Measurements from ENCODE around the gene SPEG. TPM values are rescaled to one million over a fixed set of nuclear protein-coding genes. Genes with fewer than 3 reads are reported as not detected.

The SPEG gene
- total RNA-seq, 2 experiments from 2014 or later: 15.3 to 17.7 TPM

DNA sequence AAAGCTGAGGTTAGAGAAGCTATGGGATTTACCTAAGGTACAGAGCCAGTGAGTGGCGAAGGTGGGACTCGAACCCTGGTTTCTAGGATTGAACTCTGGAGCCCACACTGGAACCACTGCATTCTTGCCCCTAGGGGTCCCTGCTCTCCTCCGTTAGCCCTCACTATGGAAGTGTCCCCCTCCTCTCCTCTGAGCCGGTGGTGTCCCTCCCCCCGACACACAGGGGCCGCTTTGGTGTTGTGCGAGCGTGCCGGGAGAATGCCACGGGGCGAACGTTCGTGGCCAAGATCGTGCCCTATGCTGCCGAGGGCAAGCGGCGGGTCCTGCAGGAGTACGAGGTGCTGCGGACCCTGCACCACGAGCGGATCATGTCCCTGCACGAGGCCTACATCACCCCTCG lies 55.5 kb downstream of the SPEG start:
- H3K4me3 ChIP-seq (ENCODE audit: low read length): no peak overlapping the region
- H3K4me1 ChIP-seq (ENCODE audit: insufficient read depth, low read length): no peaks in the 10 kb centered on the region
- CTCF ChIA-PET: no interaction called here
- Mint-ChIP-seq H3K9me3 (no peaks in the 10 kb centered on the region), H3K4me3 (no peak overlapping the region), H3K27me3 (peaks cover 75% of the 10 kb centered on the region), H3K4me1 (ENCODE audit: low read depth) (peaks cover 5% of the 10 kb centered on the region), H3K36me3 (ENCODE audit: low read depth) (no peaks in the 10 kb centered on the region), H3K27ac (no peak overlapping the region)
- intact Hi-C loops (cut with DNase I, micrococcal nuclease): no loop called here
- TF ChIP-seq, protein P1, sequence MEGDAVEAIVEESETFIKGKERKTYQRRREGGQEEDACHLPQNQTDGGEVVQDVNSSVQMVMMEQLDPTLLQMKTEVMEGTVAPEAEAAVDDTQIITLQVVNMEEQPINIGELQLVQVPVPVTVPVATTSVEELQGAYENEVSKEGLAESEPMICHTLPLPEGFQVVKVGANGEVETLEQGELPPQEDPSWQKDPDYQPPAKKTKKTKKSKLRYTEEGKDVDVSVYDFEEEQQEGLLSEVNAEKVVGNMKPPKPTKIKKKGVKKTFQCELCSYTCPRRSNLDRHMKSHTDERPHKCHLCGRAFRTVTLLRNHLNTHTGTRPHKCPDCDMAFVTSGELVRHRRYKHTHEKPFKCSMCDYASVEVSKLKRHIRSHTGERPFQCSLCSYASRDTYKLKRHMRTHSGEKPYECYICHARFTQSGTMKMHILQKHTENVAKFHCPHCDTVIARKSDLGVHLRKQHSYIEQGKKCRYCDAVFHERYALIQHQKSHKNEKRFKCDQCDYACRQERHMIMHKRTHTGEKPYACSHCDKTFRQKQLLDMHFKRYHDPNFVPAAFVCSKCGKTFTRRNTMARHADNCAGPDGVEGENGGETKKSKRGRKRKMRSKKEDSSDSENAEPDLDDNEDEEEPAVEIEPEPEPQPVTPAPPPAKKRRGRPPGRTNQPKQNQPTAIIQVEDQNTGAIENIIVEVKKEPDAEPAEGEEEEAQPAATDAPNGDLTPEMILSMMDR (IDR thresholded peaks at IDR 0.05): no peak
- no peak for DNase-seq
- POLR2A ChIA-PET: no interaction called here
- H3K27ac ChIP-seq (ENCODE audit: low read depth in 1 of 2, low read length in 2 of 2): no peak overlapping the region
- peaks cover 54 to 61% of the 10 kb centered on the region in 2 experiments for H3K27me3 ChIP-seq (ENCODE audit: control insufficient read depth in 1 of 2, insufficient read depth in 2 of 2, low read length in 2 of 2)
- ATAC-seq (ENCODE audit: poor library complexity): no peak
- H3K9me3 ChIP-seq (ENCODE audit: control insufficient read depth in 1 of 2, insufficient read depth in 1 of 2, low read length in 2 of 2): peaks cover 0 to 6% of the 10 kb centered on the region in 2 experiments
- no peaks in the 10 kb centered on the region for H3K36me3 ChIP-seq (ENCODE audit: insufficient read depth, low read length)

DNA sequence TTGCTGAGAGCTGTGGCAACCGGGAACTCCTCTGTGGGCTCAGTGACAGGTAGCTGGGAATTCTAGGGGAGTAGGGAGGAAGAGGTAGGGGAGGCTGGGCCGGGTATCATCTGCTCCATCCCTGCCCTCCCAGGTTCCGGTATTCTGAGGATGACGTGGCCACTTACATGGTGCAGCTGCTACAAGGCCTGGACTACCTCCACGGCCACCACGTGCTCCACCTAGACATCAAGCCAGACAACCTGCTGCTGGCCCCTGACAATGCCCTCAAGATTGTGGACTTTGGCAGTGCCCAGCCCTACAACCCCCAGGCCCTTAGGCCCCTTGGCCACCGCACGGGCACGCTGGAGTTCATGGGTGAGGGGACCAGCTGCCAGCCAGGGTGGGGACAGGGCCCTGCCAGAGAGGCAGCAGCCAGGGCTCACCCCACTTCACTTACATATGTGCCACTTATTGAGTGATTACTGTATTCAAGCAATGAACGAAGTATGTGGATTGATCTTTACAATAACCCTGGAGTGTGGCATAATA lies 56.0 kb downstream of the SPEG start:
- DNase-seq (no peak), ATAC-seq (ENCODE audit: poor library complexity) (no peak)
- peaks cover 75% of the 10 kb centered on the region for H3K27me3 Mint-ChIP-seq
- H3K27ac Mint-ChIP-seq: no peak overlapping the region
- H3K36me3 Mint-ChIP-seq (ENCODE audit: low read depth): no peaks in the 10 kb centered on the region
- Histone ChIP-seq H3K36me3 (ENCODE audit: insufficient read depth, low read length) (no peaks in the 10 kb centered on the region), H3K27me3 (ENCODE audit: control insufficient read depth in 1 of 2, insufficient read depth in 2 of 2, low read length in 2 of 2) (peaks cover 54 to 60% of the 10 kb centered on the region in 2 experiments), H3K9me3 (ENCODE audit: control insufficient read depth in 1 of 2, insufficient read depth in 1 of 2, low read length in 2 of 2) (peaks cover 0 to 7% of the 10 kb centered on the region in 2 experiments), H3K4me1 (ENCODE audit: insufficient read depth, low read length) (peaks cover 4% of the 10 kb centered on the region), H3K4me3 (ENCODE audit: low read length) (no peak overlapping the region), H3K27ac (ENCODE audit: low read depth in 1 of 2, low read length in 2 of 2) (no peak overlapping the region)
- ChIA-PET POLR2A (no interaction called here), CTCF (interaction anchor here (0.9 kb wide), 1 partner anchor 19 kb away, joined by 4 read pairs; no protein-coding TSS in a partner anchor)
- H3K4me1 Mint-ChIP-seq (ENCODE audit: low read depth): peaks cover under 1% of the 10 kb centered on the region
- no peaks in the 10 kb centered on the region for H3K9me3 Mint-ChIP-seq
- intact Hi-C loops (cut with DNase I, micrococcal nuclease): no loop called here
- H3K4me3 Mint-ChIP-seq: no peak overlapping the region
- TF ChIP-seq, protein P1 (IDR thresholded peaks at IDR 0.05): no peak

DNA sequence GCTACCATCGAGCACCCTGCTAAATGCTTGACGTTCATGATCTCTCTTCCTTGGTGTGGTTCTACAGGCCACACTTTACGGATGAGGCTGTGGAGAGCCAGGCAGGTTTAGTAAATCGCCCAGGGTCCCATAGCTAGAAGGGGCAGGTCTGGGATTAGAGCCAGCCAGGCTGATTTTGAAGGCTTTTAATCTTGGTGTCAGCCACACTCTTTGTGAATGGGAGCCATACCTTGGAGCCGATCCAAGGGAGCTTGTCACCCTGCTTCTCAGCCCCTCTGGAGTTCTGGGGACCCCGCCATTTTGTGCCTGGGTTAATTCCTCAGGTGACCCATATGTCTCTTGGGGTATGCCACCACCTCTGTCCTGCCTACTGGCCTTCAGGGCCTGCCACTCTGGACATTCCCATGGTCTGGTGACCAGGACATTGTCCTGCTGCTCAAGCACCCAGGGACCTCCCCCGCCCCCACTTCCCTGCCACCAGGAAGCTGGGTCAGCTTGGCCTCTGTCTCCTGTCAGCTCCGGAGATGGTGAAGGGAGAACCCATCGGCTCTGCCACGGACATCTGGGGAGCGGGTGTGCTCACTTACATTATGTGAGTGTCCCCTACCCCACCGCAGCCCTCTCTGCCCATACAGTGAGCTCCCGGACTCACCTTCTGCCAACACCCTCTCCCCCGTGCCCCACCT lies 56.8 kb downstream of the SPEG start:
- H3K4me3 ChIP-seq (ENCODE audit: low read length): no peak overlapping the region
- Mint-ChIP-seq H3K9me3 (no peaks in the 10 kb centered on the region), H3K36me3 (ENCODE audit: low read depth) (no peaks in the 10 kb centered on the region), H3K4me3 (no peak overlapping the region), H3K4me1 (ENCODE audit: low read depth) (peaks cover 2% of the 10 kb centered on the region), H3K27ac (no peak overlapping the region), H3K27me3 (peaks cover 75% of the 10 kb centered on the region)
- H3K27ac ChIP-seq (ENCODE audit: low read depth in 1 of 2, low read length in 2 of 2): no peak overlapping the region
- POLR2A ChIA-PET: no interaction called here
- DNase-seq: no peak
- TF ChIP-seq, protein P1 (IDR thresholded peaks at IDR 0.05): no peak
- ATAC-seq (ENCODE audit: poor library complexity): no peak
- peaks cover 54 to 60% of the 10 kb centered on the region in 2 experiments for H3K27me3 ChIP-seq (ENCODE audit: control insufficient read depth in 1 of 2, insufficient read depth in 2 of 2, low read length in 2 of 2)
- H3K9me3 ChIP-seq (ENCODE audit: control insufficient read depth in 1 of 2, insufficient read depth in 1 of 2, low read length in 2 of 2): peaks cover 0 to 11% of the 10 kb centered on the region in 2 experiments
- intact Hi-C loops (cut with DNase I, micrococcal nuclease): no loop called here
- H3K36me3 ChIP-seq (ENCODE audit: insufficient read depth, low read length): no peaks in the 10 kb centered on the region
- H3K4me1 ChIP-seq (ENCODE audit: insufficient read depth, low read length): peaks cover 9% of the 10 kb centered on the region
- CTCF ChIA-PET: interaction anchor here (0.9 to 1.2 kb wide), 2 partner anchors 18 to 38 kb away, joined by 3 to 4 read pairs; no protein-coding TSS in a partner anchor
